IPS-NIHi7 (cell line): ENCODE data around the gene SIRPA.

Experiments used
- DNase-seq: peaks from one replicate; pipeline ENCODE4 v3.0.0; 2012; ENCODE audit warnings: mixed read lengths; ENCODE audit errors: extremely low spot score

The SIRPA gene

DNA sequence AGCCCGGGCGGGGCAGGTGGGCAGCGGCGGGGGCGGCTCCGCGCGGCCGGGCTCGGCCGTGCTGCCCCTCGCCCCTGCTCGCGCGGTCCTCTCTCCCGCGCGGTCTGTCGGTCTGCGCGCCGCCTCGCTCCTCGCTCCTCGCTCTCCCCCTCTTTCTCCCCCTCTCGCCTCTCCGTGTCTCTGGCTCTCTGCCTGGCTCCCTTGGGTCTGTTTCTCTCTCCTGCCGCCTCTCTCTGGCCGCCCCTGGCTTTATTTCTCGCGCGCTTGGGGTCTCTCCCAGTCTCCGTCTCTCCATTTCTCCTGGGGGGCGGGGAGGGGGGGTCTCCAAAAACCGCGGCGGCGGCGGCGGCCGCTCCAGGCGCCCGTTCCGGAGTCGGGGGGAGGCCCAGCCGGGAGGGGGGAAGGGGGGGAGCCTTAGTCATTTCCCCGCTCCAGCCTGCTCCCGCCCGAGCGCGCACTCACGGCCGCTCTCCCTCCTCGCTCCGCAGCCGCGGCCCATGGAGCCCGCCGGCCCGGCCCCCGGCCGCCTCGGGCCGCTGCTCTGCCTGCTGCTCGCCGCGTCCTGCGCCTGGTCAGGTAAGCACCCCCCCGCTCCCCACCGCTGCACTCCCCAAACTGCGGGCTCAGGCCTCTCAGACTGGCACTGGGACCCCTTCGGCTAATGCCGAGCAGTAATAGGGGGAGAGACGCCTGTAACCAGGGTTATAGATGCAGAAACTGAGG lies at the start of gene SIRPA:
Gene SIRPA (plus strand): TSS at position 457 of the 723 bp plus-strand sequence. CDS start 41 bp downstream, at position 498.
- peak; percentile 67 for DNase-seq

DNA sequence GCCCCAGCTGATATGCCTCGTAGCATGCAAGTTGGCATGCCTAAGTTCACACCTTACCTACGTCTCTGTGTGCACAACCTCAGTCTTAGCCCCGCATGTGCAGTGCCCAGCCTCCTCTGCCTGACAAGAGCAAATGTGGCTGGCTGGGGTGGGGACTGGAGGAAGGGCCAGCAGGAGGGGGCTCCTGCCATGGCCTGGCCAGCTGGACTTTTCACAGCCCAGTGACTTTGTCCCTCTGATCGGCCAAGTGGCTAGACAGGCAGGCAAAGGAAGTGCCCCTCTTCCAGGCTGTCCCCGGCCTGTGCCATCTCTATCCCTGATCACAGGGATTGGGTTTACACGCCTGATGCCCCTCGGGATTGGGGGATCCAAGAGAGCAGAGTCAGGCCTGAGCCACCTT lies 49.5 kb upstream of the SIRPA start:
- DNase-seq: no peak

DNA sequence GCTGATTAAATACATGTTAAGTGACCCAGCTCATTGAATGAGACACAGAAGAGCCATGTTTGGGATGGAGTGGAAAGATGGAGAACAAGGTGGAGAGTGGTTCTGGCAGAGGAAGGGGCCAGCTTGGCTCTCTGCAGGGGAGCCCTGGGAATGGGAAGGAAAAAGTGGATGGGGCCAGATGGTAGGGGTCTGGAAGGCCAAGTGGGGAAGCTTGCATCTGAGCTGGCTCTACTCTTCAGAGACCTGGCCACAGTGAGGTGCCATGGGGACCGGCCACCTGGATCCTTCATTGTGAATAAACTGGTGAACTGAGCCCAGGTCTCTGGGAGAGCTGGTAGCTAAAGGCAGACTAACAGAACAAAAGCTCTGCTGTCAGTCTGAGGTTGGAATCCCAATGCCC lies 48.9 kb upstream of the SIRPA start:
- no peak for DNase-seq

DNA sequence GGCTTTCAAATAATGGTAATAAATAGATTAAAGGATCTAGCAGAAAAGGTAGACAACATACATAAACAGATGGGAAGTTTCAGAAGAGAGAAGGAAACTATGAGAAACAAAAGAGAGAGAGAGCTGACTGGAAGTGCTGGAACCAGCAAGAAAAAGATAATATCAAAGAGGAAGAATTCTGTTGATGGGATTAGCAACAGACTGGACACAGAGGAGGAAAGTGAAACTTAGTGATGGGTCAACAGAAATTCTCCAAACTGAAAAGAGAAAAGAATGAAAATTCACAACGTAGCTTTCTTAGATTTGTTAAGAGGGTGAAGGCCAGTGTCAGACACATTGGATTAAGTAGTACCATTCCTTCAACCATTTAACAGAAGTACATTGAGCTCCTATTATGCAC lies 48.3 kb upstream of the SIRPA start:
- no peak for DNase-seq

DNA sequence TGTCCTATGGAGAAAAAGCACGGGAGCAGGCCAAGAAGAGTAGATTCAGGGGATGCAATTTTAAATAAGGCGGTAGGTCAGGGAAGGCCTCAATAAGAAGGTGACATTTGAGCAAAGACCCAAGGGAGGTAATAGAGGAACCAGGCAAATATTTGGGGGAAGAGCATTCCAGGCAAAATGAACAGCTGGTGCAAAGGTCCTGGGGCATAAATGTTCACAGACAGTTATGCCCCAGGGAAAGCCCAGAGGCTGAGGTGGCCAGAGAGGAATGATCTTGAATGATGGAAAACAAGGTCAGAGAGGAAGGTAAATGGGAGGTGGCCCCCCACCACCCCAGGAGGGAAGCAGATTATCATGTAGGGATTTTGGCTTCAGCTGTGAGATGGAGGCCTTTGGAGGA lies 47.4 kb upstream of the SIRPA start:
- DNase-seq: no peak

DNA sequence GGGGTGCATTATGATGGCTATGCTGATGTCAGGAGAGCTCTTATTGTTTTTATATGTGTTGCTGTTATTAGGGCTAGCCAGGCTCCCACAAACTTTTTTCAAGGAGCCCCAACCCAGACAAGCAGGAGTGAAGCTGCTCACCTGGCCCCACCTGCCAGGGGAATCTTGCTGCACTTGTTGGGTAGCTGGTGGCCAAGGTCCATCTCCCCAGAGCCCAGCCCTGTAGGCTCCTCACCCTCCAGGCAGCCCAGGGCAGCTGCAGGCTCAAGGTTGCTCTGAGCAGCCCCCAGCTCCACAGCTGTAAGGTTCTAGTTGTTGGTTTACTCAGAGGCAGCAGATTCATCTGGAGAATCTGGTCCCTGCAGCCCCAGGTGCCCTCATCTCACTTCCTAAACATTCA lies 46.8 kb upstream of the SIRPA start:
- DNase-seq: no peak

DNA sequence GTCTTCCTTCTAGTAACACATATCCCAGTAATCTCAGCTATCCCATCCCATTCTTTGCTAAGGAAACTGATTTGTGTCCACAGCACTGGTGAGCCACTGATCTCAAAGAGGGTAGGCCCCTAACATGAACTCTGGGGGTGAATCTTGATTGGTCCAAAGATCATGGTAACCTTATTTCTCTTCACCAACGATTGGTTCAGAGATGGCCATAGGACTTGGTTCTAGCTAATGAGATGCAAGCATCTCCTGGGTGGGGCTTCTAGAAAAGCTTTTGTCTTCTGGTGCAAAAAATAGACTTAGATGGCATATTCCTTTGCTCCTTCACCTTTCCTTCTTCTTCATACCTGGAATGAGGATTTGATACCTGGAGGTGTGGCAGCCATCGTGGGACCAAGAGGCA lies 43.8 kb upstream of the SIRPA start:
- DNase-seq: no peak

DNA sequence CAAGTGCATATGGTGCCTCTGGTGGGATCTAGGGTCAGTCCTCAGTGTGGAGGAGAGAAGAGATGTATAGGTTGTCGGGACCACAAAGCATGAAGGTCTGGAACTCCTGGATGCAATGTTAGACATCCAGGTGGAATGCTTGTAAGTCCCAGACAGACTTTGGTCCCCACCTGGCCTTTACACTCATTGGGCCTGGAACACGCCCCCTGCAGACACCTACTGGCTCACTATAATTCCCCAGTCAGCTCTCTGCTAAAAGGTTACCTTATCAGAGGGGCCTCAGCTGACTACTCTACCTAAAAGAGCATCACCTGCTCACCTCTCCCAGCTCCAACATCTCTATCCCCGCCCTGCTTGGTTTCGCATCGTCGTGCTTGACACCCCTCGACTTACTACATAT lies 41.7 kb upstream of the SIRPA start:
- no peak for DNase-seq

DNA sequence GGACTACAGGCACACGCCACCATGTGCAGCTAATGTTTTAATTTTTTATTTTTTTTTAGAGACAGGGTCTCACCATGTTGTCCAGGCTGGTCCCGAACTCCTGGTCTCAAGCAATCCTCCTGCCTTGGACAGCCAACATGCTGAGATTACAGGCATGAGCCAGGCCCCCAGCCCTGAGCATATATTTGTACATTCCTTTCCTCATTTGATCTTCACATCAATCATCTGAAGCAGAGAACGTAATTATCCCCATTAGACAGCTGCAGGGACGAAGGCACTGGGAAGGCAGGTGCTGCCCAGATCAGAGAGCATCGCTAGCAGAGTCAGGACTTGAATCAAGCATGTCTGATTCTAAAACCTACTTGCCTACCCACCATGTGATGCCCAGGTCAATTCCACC lies 41.0 kb upstream of the SIRPA start:
- DNase-seq: no peak

DNA sequence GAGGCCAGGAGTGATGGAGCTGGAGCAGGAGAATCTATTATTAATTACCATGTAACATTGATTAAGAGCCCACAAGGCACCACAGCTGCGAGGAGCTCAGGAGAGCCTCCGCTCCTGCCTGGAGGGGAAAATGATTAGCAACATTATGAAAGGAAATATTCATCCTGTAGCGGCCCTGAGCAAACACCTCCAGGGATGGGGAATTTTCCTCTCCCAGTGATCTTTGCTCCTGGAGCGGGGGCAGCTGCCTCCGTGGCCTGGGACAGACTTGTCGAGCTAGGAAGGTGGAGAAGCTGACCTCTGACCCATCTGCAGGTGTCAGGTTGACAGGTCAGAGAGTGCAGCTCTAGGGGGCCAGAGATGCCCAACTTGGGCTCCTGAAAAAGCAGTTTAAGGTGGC lies 40.1 kb upstream of the SIRPA start:
- DNase-seq: no peak

DNA sequence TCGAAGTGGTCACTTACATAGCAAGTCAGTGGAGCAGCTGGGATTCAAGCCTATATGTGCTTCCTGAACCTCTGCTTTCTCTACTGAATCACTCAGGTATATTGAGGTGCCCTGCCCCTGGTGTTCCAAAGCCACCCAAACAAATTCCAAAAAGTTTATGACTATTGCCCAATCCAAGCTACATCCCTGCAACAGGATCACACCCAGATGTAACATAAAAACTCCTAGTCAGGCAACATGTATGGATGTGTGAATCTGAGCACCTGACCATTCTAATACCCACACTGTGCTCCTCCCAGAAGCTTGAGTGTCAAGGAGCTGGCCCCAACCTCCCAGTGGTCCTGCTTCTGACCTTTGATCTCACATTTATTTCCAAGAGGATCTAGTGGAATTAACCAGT lies 39.5 kb upstream of the SIRPA start:
- DNase-seq: no peak

DNA sequence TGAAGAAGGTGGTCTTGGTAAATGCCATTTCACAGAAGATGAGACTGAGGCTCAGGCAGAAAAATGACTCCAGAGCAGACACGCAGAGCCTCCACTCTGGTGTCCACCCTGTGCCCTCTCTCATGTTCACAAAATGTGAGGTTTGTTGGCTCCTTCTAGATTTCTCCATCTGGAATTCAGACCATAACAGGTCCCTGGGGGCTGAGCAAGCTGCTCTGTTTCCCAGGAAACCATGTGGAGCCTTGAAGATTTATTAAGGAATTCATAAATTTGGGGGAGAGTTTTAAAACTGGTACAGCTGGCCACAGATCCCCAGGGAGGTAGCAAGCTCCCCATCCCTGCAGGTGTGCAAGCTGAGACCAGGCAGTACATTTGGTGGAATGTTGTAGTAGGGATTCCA lies 38.8 kb upstream of the SIRPA start:
- DNase-seq: no peak

DNA sequence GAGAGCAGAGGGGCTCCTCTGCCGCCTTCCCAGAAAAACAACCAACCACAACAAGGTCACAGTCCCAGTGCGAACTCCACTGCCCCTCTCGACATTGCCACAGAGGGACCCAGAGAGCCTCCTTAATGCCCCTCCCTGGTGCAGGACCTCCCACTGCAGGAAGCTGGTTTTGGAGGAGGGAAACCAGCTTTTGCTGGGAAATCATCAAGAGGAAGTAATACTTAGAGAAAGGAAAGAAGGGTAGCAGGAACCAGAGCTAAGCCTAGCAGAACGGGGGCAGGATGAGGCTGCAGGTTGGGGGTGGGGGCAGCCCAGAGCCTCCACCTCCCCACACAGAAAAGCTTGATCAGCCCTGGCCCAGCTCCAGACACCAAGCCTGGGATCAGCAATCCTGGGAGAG lies 37.7 kb upstream of the SIRPA start:
- peak; percentile 66 for DNase-seq

DNA sequence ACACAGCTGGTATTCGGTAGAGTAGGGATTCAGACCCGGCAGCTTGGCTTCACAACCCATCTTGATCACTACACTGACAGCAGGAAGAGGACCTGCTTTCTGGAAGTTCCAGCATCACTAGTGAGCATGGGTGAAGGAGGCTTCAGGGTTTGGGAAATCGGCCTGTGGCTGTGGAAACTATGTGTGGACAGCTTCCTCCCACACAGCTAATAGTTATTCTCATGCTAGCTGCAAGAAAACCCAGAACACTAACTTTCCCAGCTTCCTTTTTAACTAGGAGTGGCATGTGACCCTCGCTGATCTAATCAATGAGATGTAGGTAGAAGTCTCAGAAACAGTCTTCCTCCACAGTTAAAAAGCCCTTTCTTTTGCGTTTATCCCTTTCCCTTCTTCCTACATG lies 36.3 kb upstream of the SIRPA start:
- no peak for DNase-seq

DNA sequence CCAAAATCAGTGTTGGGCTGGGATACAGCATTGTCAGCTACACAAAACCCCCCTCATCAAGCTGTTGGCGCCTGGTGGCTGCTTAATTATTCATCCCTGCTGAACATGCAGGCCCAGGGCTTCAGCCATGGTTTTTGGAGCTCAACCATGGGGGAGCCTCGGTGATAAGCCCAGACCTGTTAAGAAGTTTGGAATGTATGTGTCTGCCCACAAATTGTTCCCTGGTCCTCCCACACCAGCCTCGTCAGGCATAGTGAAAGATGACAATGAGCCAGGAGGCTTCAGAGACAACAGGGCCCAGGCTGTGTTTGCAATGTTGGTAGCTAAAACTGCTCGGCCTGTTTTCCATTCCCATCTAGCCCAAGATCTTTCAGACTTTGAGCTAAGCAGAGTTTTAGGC lies 34.8 kb upstream of the SIRPA start:
- no peak for DNase-seq

DNA sequence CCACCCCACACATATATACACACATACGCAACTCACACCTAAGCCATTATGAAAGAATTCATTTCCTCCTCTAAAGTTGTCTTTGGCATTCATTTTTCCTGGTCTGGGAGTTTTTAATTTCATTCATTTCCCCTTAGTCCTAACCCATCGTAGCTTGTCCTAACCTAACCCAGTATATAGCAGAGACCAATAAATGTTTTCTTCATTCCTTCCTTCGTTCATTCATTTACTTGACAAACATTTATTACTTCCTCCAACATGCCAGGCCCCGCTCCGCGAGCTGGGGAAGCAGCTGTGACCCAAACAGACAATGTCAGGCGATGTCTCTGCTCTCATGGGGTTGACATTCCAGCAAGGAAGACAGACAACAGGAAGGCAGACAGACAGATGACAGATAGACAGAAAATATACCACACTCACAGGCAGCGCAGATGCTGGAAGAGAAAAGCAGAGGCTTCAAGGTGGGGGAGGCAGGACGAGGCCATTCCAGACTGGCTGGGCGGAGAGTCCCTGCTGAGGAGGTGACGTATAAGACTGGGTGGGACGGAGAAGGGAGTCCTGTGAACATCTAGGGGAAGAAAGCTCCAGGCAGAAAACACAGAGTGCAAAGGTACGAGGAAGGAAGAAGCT lies 33.7 kb upstream of the SIRPA start:
- no peak for DNase-seq

DNA sequence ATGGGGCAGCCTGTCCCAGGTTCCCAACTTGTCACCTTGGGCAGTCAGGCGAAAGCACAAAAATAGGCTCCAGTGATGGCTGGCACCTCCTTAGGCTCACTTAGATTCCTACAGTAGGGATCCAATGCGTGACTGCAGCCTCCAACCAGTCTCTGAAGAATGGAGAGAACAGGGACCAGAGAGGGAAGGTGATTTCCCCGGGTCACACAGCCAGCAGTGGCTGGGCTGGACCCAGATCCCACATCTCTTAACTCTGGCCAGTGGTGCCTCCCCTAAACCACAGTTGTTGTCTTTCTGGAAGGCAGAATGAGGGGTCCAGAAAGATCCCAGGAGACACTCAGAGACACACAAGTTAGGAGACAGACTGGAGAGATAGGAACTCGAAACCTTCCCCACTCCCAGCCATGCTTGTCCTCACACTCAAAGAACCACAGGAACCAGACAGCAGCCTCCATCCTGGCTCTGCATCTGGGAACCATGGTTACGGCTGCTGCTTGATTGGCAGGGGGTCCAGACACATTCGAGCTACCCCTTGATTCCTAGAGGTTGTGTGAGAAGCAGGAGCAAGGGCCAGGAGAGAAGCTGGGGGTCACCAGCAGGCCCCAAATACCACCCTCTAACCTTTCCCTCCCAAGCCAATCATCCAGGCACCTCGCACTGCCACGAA lies 33.1 kb upstream of the SIRPA start:
- DNase-seq: no peak

DNA sequence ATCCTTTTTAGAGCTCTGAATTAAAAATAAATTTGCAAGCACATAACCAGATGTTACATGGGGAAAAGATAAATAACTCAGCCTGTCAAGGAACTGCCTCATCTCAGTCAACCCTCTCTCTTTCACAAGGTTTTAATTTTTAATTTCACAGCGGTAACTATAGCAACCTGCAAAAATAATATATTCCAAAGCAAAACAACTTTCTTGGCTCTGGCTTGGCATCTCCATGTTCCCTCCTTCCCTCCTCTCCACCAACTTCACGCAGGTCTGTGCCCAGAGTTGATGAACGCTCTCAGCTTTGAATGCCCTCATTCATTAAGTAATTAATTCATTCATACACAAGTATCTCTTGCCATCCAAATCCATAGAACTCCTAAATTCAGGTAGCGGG lies 32.5 kb upstream of the SIRPA start:
- no peak for DNase-seq

DNA sequence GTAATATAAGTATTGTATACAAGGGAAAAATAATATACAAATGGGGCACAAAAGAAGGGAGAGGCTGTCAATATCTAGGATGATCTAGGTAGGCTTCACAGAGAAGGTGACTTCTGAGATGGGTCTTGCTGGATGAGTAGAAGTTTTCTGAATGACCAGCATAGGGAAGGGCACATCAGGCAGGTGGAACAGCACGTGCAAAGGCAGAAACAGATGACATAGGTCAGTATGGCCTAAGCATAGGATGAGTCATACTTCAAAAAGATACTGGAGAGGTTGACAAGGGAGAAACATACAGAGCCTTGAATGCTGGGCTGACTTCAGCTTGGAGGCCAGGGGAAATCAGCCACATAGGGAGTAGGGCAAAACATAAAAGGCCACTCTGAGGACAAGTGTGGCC lies 31.9 kb upstream of the SIRPA start:
- no peak for DNase-seq

DNA sequence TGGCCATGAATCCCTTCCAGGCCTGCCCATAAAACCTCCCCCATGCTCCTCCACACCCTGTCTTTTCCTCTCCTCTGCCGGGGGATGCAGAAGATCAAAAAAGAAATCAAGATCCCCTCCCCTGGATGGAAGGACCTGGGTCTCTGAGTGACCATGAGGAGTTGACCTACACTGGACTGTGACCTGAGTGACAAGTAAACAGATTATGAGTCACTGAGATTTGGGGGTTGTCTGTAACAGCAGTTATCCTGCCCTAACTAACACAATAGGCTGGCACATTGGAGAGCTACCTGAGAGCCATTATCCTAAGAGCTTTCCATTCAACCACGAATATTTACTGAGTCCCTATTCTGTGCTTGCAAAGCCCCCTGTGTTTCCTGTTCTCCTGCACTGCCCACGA lies 28.4 kb upstream of the SIRPA start:
- no peak for DNase-seq

DNA sequence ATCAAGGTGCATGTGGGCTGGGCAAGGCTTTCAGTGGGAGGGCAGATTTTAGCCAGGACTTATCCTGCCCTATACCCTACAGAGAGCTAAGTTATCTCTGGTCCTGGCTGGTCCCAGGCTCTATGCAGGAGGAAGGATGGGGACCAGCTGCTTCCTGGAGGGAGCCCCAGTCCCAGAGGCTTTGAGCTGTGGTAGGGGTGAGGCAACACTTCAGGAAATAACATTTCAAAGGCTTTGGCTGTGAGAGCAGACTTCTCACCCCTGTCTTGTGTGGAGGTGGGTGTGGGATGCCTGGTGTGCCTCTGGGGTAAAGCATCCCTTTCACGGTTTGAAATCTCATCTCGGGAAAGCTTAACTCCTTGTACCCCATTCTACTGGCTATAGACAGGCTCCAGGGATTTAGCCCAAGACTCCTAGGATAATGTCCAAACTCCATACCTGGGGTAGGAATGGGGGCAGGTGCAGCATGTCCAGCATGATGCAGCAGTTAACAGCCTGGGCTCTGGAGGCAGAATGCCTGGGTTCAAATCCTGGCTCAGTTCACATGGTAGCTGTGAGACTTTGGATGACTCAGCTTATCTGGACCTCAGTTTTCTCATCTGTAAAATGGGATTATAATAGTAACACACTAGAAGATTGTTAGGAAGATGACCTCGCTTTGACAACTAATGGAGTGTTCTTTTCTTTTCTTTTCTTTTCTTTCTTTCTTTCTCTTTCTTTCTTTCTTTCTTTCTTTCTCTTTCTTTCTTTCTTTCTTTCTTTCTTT lies 27.5 kb upstream of the SIRPA start:
- DNase-seq: no peak

DNA sequence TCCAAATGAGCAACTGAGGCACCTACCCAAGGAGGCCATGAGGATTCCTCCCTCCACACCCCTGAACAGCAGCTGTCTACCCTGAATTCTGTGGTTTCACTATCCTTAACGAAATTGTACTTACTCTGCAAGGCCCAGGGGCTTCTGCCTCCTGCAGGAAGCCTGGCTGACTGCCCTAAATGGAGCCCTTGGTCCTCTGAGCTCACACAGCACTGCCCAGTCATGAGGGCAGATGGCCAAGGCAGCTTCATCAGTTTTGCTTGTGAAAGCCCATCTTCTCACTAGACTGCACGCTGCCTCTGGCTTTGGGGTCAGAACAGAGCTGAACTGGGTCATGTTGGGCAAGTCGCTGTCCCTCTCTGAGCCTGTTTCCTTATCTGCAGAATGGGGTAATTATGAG lies 26.4 kb upstream of the SIRPA start:
- DNase-seq: no peak

DNA sequence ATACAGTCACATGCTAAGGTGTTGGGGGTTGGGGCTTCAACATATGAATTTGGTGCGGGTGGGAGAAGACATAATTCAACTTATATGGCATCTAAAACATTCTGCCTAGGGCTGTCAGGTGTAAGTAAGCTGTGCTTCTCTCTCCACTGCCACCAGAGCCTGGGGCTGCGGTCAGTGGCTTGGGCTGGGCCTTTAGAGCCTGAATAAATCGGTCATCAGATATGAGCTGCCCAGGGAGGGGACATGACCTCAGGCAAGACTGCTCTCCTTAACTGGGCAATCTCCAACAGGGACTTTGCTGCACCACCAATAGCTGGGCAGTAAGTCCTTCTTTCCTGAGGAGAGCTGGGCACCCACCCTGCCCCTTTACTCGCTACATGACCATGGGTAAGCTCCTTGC lies 24.9 kb upstream of the SIRPA start:
- no peak for DNase-seq
